Measurements from ENCODE around the gene SPATA4.

Gene SPATA4

GRCh38 chr4:176137631-176138030 is 57.8 kb downstream of the SPATA4 start:
- H3K4me3 ChIP-seq (ENCODE audit: insufficient read depth in 1 of 2, low read depth in 1 of 2, low read length in 2 of 2) = no peak overlapping the region
- H2AFZ ChIP-seq (ENCODE audit: low read depth, low read length) = no peak overlapping the region
- no peak for DNase-seq
- H4K8ac ChIP-seq (ENCODE audit: low read length) = no peak overlapping the region
- H3K9ac ChIP-seq (ENCODE audit: low read length) = no peak overlapping the region
- H3K23ac ChIP-seq (ENCODE audit: low read length in 2 of 2) = no peak overlapping the region
- H2BK15ac ChIP-seq (ENCODE audit: low read depth, poor library complexity, severe bottlenecking) = no peak overlapping the region
- no peaks in the 10 kb centered on the region for H3K9me3 ChIP-seq (ENCODE audit: control insufficient read depth, low read length)
- no peak overlapping the region for H2BK120ac ChIP-seq (ENCODE audit: low read depth, low read length)
- H3K18ac ChIP-seq (ENCODE audit: low read depth in 1 of 2, low read length in 2 of 2) = no peak overlapping the region
- no peak overlapping the region for H4K91ac ChIP-seq (ENCODE audit: low read length)
- H2BK5ac ChIP-seq (ENCODE audit: low read depth, low read length, poor library complexity, severe bottlenecking) = no peak overlapping the region
- no peaks in the 10 kb centered on the region for H3K79me1 ChIP-seq (replicated peaks; ENCODE audit: low read length, poor library complexity, severe bottlenecking)
- H3K4me2 ChIP-seq (ENCODE audit: low read length, poor library complexity, severe bottlenecking) = no peak overlapping the region
- no peak overlapping the region for H3K14ac ChIP-seq (ENCODE audit: low read length in 2 of 2)
- no peak overlapping the region for H3K4ac ChIP-seq (ENCODE audit: low read depth in 1 of 2, low read length in 2 of 2)
- H3K27ac ChIP-seq (ENCODE audit: low read length, poor library complexity, severe bottlenecking) = no peak overlapping the region
- H3K27me3 ChIP-seq (ENCODE audit: control insufficient read depth in 1 of 2, insufficient read depth in 1 of 2, low read length in 2 of 2) = no peaks in the 10 kb centered on the region
- H2AK5ac ChIP-seq (ENCODE audit: low read length, severe bottlenecking) = no peak overlapping the region
- H3K36me3 ChIP-seq (ENCODE audit: control insufficient read depth in 1 of 2, insufficient read depth in 2 of 2, low read depth in 1 of 2, low read length in 2 of 2) = no peaks in the 10 kb centered on the region
- no peaks in the 10 kb centered on the region for H3K4me1 ChIP-seq (ENCODE audit: control insufficient read depth, insufficient read depth, low read depth, low read length)
- no peak overlapping the region for H2BK12ac ChIP-seq (ENCODE audit: low read length in 2 of 2)

- Histone ChIP-seq H2BK120ac (ENCODE audit: low read depth, low read length) (no peak overlapping the region), H2BK15ac (ENCODE audit: low read depth, poor library complexity, severe bottlenecking) (no peak overlapping the region), H4K91ac (ENCODE audit: low read length) (no peak overlapping the region), H3K4me2 (ENCODE audit: low read length, poor library complexity, severe bottlenecking) (no peak overlapping the region), H3K79me1 (replicated peaks; ENCODE audit: low read length, poor library complexity, severe bottlenecking) (no peaks in the 10 kb centered on the region), H3K36me3 (ENCODE audit: control insufficient read depth in 1 of 2, insufficient read depth in 2 of 2, low read depth in 1 of 2, low read length in 2 of 2) (no peaks in the 10 kb centered on the region), H3K23ac (ENCODE audit: low read length in 2 of 2) (no peak overlapping the region), H2BK12ac (ENCODE audit: low read length in 2 of 2) (no peak overlapping the region), H2BK5ac (ENCODE audit: low read depth, low read length, poor library complexity, severe bottlenecking) (no peak overlapping the region), H3K14ac (ENCODE audit: low read length in 2 of 2) (no peak overlapping the region), H3K9me3 (ENCODE audit: control insufficient read depth, low read length) (no peaks in the 10 kb centered on the region), H2AFZ (ENCODE audit: low read depth, low read length) (no peak overlapping the region), H3K9ac (ENCODE audit: low read length) (no peak overlapping the region), H3K18ac (ENCODE audit: low read depth in 1 of 2, low read length in 2 of 2) (no peak overlapping the region), H3K27ac (ENCODE audit: low read length, poor library complexity, severe bottlenecking) (no peak overlapping the region), H2AK5ac (ENCODE audit: low read length, severe bottlenecking) (no peak overlapping the region), H4K8ac (ENCODE audit: low read length) (no peak overlapping the region), H3K27me3 (ENCODE audit: control insufficient read depth in 1 of 2, insufficient read depth in 1 of 2, low read length in 2 of 2) (no peaks in the 10 kb centered on the region), H3K4ac (ENCODE audit: low read depth in 1 of 2, low read length in 2 of 2) (no peak overlapping the region), H3K4me3 (ENCODE audit: insufficient read depth in 1 of 2, low read depth in 1 of 2, low read length in 2 of 2) (no peak overlapping the region), H3K4me1 (ENCODE audit: control insufficient read depth, insufficient read depth, low read depth, low read length) (no peaks in the 10 kb centered on the region)
- no peak for DNase-seq
- no CpG with 5 or more reads among the region's 2 CpGs for WGBS
Measured at GRCh38 chr4:176134670-176135069, 60.7 kb downstream of the SPATA4 start.
